ENCODE measurements around the gene MDGA2.
"Not testable (repeated sequence)": the region's sequence is repeated elsewhere in the genome, so short reads cannot be mapped to it uniquely, and the experiment has no call there.

MDGA2 gene

DNA sequence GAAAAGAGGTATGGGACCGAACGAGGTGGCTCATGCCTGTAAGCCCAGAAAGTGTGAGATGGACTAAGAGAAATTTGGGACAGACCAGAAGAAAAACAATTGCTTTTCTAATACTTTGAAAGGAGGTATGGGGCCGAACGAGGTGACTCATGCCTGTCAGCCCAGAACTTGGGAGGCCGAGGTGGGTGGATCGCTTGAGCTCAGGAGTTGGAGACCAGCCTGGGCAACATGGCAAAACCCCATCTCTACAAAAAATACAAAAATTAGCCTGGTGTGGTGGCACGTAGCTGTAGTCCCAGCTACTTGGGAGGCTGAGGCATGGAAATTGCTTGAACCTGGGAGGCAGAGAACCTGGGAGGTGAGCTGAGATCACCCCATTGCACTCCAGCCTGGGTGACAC, 483.2 kb downstream of the MDGA2 start:
- not testable (repeated sequence) for H3K4me3 ChIP-seq (ENCODE audit: low read depth, low read length); DNase-seq (ENCODE audit: low read depth)

DNA sequence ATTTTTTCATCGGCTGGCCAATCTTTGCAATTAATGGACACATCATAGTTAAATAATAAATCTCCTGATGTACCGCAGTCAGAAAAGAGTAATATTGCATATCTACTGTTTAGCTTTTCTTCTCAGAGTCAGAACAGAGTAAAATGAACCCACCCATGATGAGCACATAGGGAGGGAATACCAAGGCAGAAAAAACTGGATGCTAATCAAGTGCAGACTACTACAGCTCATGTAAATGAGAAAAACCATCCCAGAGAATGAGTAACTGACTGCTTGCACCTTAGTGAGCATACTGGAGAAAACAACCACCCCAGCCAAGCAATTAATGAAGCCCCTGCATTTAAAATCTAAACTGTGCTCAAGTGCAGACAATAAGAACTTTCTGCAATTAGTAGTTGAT, 483.7 kb downstream of the MDGA2 start:
- DNase-seq (ENCODE audit: low read depth) = no peak

GRCh38 chr14:47189911-47190484, 485.4 kb downstream of the MDGA2 start:
- no peak for DNase-seq (ENCODE audit: low read depth)
- no peak overlapping the region for H3K4me3 ChIP-seq (ENCODE audit: low read depth, low read length)

More for the DNA sequence above, 483.7 kb downstream of the MDGA2 start:
- no peak overlapping the region for H3K4me3 ChIP-seq (ENCODE audit: low read depth, low read length)

GRCh38 chr14:47186486-47186885, 488.9 kb downstream of the MDGA2 start:
- peak; percentile 4 for DNase-seq (ENCODE audit: low read depth)
- no peak overlapping the region for H3K4me3 ChIP-seq (ENCODE audit: low read depth, low read length)

- no peak overlapping the region for H3K4me3 ChIP-seq (ENCODE audit: low read depth, low read length)
- DNase-seq (ENCODE audit: low read depth) = no peak
These were observed 495.5 kb downstream of the MDGA2 start for GRCh38 chr14:47179906-47180305.

GRCh38 chr14:47171896-47172295, 503.5 kb downstream of the MDGA2 start:
- not testable (repeated sequence) for DNase-seq (ENCODE audit: low read depth); H3K4me3 ChIP-seq (ENCODE audit: low read depth, low read length)

GRCh38 chr14:47167402-47167801, 508.0 kb downstream of the MDGA2 start:
- H3K4me3 ChIP-seq (ENCODE audit: low read depth, low read length) = no peak overlapping the region
- DNase-seq (ENCODE audit: low read depth) = no peak

GRCh38 chr14:47155395-47155794, 520.0 kb downstream of the MDGA2 start:
- no peak for DNase-seq (ENCODE audit: low read depth)
- H3K4me3 ChIP-seq (ENCODE audit: low read depth, low read length) = no peak overlapping the region

- DNase-seq (ENCODE audit: low read depth) = no peak
- no peak overlapping the region for H3K4me3 ChIP-seq (ENCODE audit: low read depth, low read length)
These were observed 521.1 kb downstream of the MDGA2 start for GRCh38 chr14:47154276-47154797.

DNA sequence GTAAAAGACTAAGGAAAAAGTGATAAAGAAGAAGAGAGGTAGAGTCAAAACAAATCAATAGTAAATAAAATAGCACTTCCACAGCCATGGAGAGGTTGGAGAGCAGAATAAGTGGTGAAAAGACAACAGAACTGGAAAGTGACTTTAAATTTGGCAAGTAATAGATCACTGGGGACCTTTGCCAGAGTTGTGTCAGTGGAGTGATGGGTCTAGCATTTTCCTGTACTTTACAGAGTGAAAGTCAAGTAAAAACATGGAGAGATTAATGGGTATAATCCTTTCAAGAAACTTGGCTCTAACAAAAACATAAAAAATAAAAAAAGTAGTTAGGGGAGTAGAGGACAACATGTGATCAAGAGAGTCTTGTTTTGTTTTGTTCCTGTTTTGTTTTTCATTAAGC, 521.7 kb downstream of the MDGA2 start:
- no peak overlapping the region for H3K4me3 ChIP-seq (ENCODE audit: low read depth, low read length)
- no peak for DNase-seq (ENCODE audit: low read depth)

DNA sequence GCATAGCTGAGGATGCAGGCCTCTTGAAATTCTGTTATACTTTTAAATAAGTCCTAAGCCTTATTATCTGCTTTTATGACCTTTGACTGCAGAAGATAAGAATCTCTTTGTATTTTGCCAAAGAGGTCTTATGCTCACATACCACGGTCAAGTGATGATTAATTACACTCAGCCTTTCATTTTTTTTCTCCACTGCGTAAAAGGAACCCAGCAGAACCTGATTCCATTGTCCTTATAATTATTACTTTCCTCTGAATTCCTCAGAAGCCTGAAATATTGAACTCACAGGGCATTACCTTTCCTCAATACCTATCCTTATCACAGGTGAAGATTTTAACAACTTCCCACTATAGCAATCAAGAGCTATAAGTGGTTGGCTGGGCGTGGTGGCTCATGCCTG, 525.1 kb downstream of the MDGA2 start:
- H3K4me3 ChIP-seq (ENCODE audit: low read depth, low read length) = no peak overlapping the region
- no peak for DNase-seq (ENCODE audit: low read depth)

DNA sequence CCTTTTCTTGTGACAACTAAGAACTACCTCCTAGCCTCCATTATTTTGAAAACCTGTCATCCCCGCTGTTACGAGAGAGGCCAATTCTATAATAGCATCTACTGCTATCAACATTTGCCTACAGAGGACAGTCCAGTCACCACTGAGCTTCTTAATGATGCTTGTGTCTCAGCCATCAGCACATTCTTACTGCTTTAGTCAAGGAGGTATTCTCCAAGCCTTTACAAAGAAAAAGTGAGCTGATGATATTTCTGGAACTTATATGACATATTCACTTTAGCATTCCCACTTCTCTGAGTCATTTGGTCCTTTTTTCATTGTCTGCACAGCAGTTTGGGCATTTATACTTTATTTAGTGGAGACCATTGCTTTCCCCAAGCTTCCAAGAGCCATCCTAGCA, 526.1 kb downstream of the MDGA2 start:
- H3K4me3 ChIP-seq (ENCODE audit: low read depth, low read length) = no peak overlapping the region
- DNase-seq (ENCODE audit: low read depth) = no peak

DNA sequence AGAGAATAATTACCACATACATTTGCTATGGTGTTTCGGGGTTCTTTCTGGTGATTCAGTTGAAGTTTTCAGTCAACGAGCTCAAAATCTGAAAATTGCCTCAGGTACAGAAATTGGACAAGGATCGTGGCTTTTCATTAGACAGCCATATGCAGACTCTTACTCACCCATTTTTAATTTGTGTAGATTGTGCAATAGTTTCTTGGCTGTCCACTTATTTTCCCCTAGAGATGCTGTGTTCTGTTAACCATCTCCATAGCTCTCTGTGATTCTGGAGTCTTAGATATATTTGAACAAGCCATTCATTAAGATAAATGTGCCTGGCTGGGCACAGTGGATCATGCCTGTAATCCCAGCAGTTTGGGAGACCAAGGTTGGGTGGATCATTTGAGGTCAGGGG, 526.7 kb downstream of the MDGA2 start:
- no peak overlapping the region for H3K4me3 ChIP-seq (ENCODE audit: low read depth, low read length)
- DNase-seq (ENCODE audit: low read depth) = no peak

DNA sequence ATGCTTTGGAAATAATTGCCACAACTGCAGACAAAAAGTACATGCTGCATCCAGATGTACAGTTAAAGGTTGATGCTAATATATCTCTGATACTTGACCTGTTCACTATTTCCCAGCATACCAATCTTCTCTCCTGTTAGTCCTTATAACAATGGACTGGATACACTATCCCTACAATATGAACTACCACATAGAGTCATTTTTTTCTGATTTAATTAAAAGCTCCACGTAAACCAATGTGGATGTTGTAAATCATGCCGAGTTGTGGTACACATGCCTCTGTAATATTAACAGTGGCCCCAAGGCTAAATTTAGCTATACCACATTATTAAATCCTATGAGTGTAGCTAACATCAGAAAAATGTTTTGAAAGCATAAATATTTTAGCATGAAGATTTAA, 554.8 kb downstream of the MDGA2 start:
- no peak overlapping the region for H3K4me3 ChIP-seq (ENCODE audit: low read depth, low read length)
- no peak for DNase-seq (ENCODE audit: low read depth)

- DNase-seq (ENCODE audit: low read depth) = no peak
- H3K4me3 ChIP-seq (ENCODE audit: low read depth, low read length) = no peak overlapping the region
These were observed 571.6 kb downstream of the MDGA2 start for GRCh38 chr14:47103771-47104170.

DNA sequence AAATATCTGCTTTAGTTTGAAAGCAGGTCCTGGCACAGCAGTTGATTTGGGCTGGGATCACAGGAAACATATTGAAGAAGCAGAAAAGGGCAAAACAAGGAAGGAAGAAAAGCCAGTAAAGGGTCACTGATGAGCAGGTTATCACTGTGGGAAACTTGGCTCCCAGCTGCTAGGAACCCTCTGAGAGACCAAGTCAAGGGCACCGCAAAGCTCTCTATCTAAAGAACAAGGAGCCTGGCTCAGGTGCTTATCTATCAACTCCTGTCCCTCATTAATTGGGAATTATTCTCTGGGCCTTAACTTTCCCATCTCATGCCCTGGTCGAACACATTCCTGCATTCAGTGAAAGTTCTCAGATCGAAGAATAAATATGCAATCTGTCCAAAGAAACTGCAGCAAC, 572.9 kb downstream of the MDGA2 start:
- no peak for DNase-seq (ENCODE audit: low read depth)
- no peak overlapping the region for H3K4me3 ChIP-seq (ENCODE audit: low read depth, low read length)

DNA sequence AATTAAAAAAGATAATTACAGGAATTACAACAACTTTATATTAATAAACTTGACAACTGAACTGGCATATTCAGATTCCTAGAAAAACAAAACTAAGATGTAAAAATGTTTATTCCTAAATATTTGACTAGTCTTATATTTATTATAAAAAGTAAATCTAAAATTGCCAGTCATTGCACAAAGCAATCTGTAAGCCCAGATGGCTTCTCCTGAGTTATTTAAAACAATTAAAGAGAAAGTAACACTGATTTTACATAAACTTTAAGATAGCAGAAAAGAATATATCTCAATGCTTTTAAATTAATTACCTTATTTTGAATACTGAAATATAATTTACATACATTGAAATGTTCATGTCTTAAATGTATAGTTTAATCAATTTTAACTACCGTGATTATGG, 589.7 kb downstream of the MDGA2 start:
- no peak overlapping the region for H3K4me3 ChIP-seq (ENCODE audit: low read depth, low read length)

GRCh38 chr14:47065326-47065725, 610.1 kb downstream of the MDGA2 start:
- DNase-seq (ENCODE audit: low read depth) = no peak
- no peak overlapping the region for H3K4me3 ChIP-seq (ENCODE audit: low read depth, low read length)

More for the DNA sequence above, 589.7 kb downstream of the MDGA2 start:
- no peak for DNase-seq (ENCODE audit: low read depth)

DNA sequence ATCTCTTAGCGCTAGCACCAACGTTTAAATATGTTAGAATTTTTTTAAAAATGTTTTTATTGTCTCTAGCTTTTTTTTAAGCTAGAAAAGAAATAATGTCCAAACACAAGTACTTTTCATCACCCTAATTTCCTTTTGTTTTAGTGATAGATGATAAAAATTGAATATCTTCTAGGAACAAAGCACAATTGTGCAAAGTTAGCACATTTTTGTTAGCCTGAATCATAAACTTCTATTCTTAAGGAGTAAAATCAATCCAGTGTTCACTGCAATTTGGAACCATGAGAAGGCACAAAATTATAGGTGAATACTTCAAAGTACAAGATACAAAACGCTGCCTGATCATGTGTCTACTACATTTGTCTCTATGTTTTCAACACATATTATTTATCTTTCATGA, 615.4 kb downstream of the MDGA2 start:
- H3K4me3 ChIP-seq (ENCODE audit: low read depth, low read length) = no peak overlapping the region
- DNase-seq (ENCODE audit: low read depth) = no peak

- no peak overlapping the region for H3K4me3 ChIP-seq (ENCODE audit: low read depth, low read length)
- no peak for DNase-seq (ENCODE audit: low read depth)
These were observed 618.0 kb downstream of the MDGA2 start for GRCh38 chr14:47057364-47057763.

- H3K4me3 ChIP-seq (ENCODE audit: low read depth, low read length) = no peak overlapping the region
- DNase-seq (ENCODE audit: low read depth) = no peak
These were observed 630.6 kb downstream of the MDGA2 start for GRCh38 chr14:47044841-47045240.

DNA sequence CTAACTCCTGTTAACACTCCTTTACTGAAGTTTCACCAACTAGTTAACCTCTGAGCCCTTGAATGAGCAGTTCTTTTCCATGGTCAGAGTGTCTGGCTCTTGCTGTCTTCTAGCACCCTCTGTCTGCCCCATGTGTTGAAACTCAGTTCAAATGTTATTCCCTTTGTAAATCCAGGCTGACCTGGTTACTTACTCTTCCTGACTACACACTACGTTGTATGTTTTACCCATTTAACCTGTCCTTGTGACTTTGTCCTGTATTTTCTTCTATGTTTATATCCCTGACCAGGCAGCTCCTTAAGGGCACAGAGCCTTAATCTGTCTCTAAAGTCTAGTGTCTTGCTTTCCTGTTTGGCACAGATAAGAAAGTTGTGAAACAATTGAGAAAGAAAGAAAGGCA, 634.9 kb downstream of the MDGA2 start:
- no peak for DNase-seq (ENCODE audit: low read depth)
- no peak overlapping the region for H3K4me3 ChIP-seq (ENCODE audit: low read depth, low read length)

All from skeletal muscle cell (primary cell).